Stimulated activated CD4-positive, alpha-beta T cell treated with anti-CD3 and anti-CD28 coated beads, Interleukin-2, amount 100 ng/mL, for 24 hours (primary cell): ENCODE data around the gene RBP2.
"Not testable (repeated sequence)": the region's sequence is repeated elsewhere in the genome, so short reads cannot be mapped to it uniquely, and the experiment has no call there.

ENCODE experiments used
- DNase-seq, 2 donors: peaks; one replicate each; pipeline ENCODE4 v3.0.0-alpha.2; 2020

The RBP2 gene

GRCh38 chr3:139440639-139441556, 35.4 kb downstream of the RBP2 start:
- no peak for DNase-seq

GRCh38 chr3:139439278-139439677, 37.0 kb downstream of the RBP2 start:
- DNase-seq, result no peak

GRCh38 chr3:139434764-139435307, 41.5 kb downstream of the RBP2 start:
- DNase-seq, result no peak

- DNase-seq, result no peak
Measured at GRCh38 chr3:139434228-139434627, 42.1 kb downstream of the RBP2 start.

GRCh38 chr3:139433089-139433488, 43.2 kb downstream of the RBP2 start:
- no peak for DNase-seq

- no peak for DNase-seq
Measured at GRCh38 chr3:139430493-139430892, 45.8 kb downstream of the RBP2 start.

- no peak for DNase-seq
Measured at GRCh38 chr3:139427283-139428060, 48.8 kb downstream of the RBP2 start.

- DNase-seq, result no peak
Measured at GRCh38 chr3:139425745-139426400, 50.4 kb downstream of the RBP2 start.

GRCh38 chr3:139423232-139423631, 53.1 kb downstream of the RBP2 start:
- DNase-seq, result no peak

- DNase-seq, result no peak
Measured at GRCh38 chr3:139421460-139421859, 54.9 kb downstream of the RBP2 start.

GRCh38 chr3:139421040-139421439, 55.3 kb downstream of the RBP2 start:
- DNase-seq, result no peak

GRCh38 chr3:139418144-139418543, 58.2 kb downstream of the RBP2 start:
- no peak for DNase-seq

GRCh38 chr3:139416275-139416674, 60.0 kb downstream of the RBP2 start:
- no peak for DNase-seq

GRCh38 chr3:139414608-139415224, 61.6 kb downstream of the RBP2 start:
- DNase-seq, result no peak

- DNase-seq, result not testable (repeated sequence)
Measured at GRCh38 chr3:139412891-139413290, 63.4 kb downstream of the RBP2 start.
